Left cardiac atrium (tissue), 4 donors: ENCODE data around the gene CARD19. TPM values are rescaled to one million over a fixed set of nuclear protein-coding genes. Genes with fewer than 3 reads are reported as not detected.

Source experiments
- ATAC-seq, 2 donors: fragments of 200-7000 bp; cut with Tn5 transposase; one replicate each; pipeline ENCODE4 v1.9.1; 2020; ENCODE audit warnings: mild to moderate bottlenecking in 2 of 2, moderate library complexity in 2 of 2
- DNase-seq: peaks from one replicate; pipeline ENCODE4 v3.0.0-alpha.2; 2020
- intact Hi-C, 2 donors: fragments of 100-400 bp; cut with DNase I; formaldehyde crosslinking; loops; one replicate each; pipeline versions ENCODE4 v1.14.1 to v1.15.1; 2022 to 2023
- long read RNA-seq: library from polyadenylated mRNA; unstranded; transcript quantifications from one replicate; pipeline ENCODE4 v2.0.0, GENCODE V29; 2021
- total RNA-seq, 2 donors: library from RNA; stranded (reverse); fragmentation: NEBNext Ultra II Directional; extraction: Animal tissue kit (Norgen Biotek cat#: 25700); gene quantifications; one replicate each; pipeline ENCODE4 v1.2.1, GENCODE V29; 2021
- donor health status: DM: no; HTN: yes; CAD: no.
- donor health status: DM: no; HTN: yes; CAD: no; lungs with severe emphysema.
- donor health status: DM: yes; HTN: yes; CAD: no.
- donor health status: Dilated cardiomyopathy.

CARD19 gene, protein sequence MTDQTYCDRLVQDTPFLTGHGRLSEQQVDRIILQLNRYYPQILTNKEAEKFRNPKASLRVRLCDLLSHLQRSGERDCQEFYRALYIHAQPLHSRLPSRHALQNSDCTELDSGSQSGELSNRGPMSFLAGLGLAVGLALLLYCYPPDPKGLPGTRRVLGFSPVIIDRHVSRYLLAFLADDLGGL
- 10 to 100 TPM; 20.2 to 26.3 TPM for total RNA-seq
- long read RNA-seq, partial matches to known transcripts: 1 of 9 reads
- long read RNA-seq, other reads (novel, unspliced or antisense): 2 of 9 reads

- DNase-seq: peak; percentile 64
- ATAC-seq: peak; percentile 15 to 16
- intact Hi-C loops: no loop called here
These were observed at the start of gene CARD19 for GRCh38 chr9:93096131-93096802. Gene CARD19 (plus strand): TSS chr9:93096217. CDS start chr9:93096346, 129 bp downstream.

GRCh38 chr9:93048566-93049448 lies 47.2 kb upstream of the CARD19 start:
- intact Hi-C loops: no loop called here
- DNase-seq (no peak), ATAC-seq (no peak)

GRCh38 chr9:93049491-93049890 lies 46.5 kb upstream of the CARD19 start:
- no peak for ATAC-seq
- no peak for DNase-seq

DNA sequence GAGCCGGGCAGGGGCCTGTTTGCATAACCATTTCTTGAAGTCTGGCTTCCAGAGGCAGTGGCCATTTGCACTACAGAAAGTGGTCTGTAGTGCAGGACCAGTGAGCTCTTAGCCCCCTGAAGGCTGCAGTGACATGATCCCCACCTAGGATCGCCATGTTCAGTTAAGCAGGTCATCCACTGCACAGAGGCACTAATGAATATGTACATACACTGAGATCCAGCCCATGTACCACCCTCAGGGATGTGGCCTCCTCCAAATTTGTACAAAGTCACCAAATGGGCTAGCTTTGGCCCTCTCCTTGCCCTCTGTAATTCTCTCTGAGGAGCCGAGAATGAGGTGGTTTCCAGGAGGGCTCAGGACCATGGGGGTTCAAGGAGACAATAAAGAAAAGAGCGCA lies 45.8 kb upstream of the CARD19 start:
- DNase-seq: no peak
- no peak for ATAC-seq
- intact Hi-C loops: no loop called here

More at GRCh38 chr9:93049491-93049890, 46.5 kb upstream of the CARD19 start:
- intact Hi-C loops: no loop called here

DNA sequence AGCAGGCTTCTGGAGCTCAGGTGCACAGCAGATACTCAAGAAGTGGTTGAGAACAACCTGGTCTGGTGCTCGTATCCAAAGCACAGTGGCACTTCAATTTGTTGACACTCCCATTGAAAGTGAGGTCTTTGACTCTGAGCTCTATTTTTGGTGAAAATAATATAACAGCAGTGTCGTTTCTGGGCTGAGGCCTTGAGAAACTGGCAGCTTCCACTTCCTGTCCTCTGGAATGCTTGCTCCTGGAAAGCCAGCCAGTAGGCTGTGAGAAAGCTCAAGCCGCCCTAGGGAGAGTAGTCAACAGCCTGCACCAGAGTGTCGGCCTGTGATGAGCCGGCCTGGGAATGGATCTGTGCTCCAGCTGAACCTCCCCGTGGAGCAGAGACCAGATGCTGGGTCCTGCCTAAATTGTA lies 44.3 kb upstream of the CARD19 start:
- DNase-seq: peak; percentile 57
- intact Hi-C loops: no loop called here
- peak; percentile 76 to 89 for ATAC-seq

GRCh38 chr9:93052791-93053540 lies 43.1 kb upstream of the CARD19 start:
- no peak for ATAC-seq
- intact Hi-C loops: no loop called here
- DNase-seq: no peak

- DNase-seq (no peak), ATAC-seq (no peak)
- intact Hi-C loops: no loop called here
These were observed 42.2 kb upstream of the CARD19 start for GRCh38 chr9:93053781-93054331.

- peak in 1 of 2 donors; percentile 2 for ATAC-seq
- intact Hi-C loops: no loop called here
- DNase-seq: no peak
These were observed 41.0 kb upstream of the CARD19 start for GRCh38 chr9:93054758-93055704.

DNA sequence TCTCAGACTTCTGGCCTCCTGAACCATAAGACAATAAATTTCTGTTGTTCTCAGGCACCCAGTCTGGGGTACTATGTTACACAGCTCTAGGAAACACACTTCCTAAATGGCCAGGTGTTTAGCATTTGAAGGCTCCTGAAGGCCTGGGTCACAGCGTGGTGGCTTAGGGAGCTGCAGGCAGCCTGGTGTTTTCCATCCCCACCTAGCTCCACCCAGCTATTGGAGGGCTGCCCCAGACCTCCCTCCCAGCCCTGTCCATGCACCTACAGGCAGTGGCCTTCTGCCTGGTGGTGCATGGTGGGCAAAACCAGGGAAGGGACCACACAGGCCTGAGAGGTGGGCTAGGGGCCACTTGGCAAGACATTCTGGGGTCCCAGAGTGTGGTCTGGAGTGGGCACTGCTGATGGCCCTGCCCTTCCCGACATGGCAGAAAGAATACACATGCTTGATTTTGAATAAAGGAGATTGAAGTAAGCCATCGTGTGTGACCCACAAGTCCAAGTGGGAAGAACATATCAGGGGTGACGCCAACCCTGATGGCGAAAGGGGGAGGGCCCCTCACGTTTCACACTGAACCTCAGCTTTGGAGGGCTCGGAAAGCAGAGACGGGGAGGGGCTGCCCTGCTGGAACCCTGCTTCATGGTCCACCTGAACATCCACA lies 38.8 kb upstream of the CARD19 start:
- DNase-seq (no peak), ATAC-seq (no peak)
- intact Hi-C loops: no loop called here

DNA sequence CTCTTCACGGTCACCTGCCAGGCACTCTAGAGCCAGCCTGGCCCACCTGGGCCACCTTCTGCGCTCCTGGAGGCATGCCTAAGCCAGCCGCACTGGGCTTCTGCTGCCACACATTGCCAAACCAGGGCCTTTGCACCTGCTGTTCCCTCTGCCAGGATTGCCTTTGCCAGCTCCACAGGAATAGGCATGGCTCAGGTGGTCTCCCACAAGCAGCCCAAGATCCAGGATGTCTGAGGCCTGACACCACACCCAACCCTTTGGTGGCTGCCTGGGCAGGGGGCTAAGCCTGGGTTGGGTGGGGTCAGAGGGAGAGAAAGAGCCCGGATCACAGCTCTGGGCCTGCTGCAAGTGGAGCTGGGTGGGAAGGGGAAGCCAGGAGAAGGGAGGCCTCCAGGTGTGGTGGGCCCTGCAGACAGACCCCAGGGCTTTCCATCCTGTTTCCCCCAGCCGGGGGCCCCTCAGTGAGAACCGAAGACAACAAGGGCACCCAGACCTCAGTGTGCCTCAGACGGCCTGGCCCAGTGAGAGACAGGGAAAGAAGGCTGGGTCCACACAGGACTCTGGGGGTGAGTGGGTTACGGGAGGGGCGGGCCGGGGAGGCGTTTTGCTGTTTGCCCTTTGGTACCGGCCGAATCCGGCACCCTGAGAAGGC lies 38.2 kb upstream of the CARD19 start:
- ATAC-seq (no peak), DNase-seq (no peak)
- intact Hi-C loops: no loop called here

DNA sequence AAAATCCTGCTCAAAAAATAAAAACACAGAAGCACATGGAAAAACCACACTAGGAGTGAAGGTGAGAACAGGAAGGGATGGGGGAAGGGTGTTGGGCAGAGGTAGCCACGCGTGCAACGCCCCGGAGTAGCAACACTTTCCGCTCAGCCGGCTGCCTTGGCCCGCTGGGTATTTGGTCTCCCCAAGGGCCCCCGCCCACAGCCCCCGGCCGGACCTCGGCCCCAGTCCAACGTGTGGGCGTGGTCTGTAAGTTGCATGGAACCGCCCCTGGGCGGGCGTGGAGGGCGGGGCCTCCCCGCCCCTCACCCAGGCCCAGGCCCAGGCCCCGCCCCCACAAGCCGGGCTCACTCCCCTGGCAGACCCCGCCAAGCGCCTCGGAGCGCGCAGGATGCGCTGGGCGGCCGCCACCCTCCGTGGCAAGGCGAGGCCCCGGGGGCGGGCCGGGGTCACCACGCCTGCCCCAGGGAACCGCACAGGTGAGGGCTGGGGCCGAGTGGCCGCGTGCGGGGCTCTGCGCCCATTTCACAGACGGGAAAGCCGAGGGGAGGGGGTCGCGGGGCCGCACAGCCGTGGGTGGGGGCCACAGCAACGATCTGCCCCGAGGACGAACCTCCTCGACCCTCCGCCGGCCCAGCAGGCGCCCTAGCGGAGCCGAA lies 37.5 kb upstream of the CARD19 start, which contains the start of gene SUSD3:
SUSD3 (plus strand) TSS at position 347 of the 656 bp plus-strand sequence; CDS start at position 389, 42 bp downstream.
- intact Hi-C loops: no loop called here
- ATAC-seq (peak; percentile 84 to 86), DNase-seq (peak; percentile 75)

- peak; percentile 15 to 34 for ATAC-seq
- intact Hi-C loops: no loop called here
- DNase-seq: no peak
These were observed 36.9 kb upstream of the CARD19 start for GRCh38 chr9:93059011-93059714.

DNA sequence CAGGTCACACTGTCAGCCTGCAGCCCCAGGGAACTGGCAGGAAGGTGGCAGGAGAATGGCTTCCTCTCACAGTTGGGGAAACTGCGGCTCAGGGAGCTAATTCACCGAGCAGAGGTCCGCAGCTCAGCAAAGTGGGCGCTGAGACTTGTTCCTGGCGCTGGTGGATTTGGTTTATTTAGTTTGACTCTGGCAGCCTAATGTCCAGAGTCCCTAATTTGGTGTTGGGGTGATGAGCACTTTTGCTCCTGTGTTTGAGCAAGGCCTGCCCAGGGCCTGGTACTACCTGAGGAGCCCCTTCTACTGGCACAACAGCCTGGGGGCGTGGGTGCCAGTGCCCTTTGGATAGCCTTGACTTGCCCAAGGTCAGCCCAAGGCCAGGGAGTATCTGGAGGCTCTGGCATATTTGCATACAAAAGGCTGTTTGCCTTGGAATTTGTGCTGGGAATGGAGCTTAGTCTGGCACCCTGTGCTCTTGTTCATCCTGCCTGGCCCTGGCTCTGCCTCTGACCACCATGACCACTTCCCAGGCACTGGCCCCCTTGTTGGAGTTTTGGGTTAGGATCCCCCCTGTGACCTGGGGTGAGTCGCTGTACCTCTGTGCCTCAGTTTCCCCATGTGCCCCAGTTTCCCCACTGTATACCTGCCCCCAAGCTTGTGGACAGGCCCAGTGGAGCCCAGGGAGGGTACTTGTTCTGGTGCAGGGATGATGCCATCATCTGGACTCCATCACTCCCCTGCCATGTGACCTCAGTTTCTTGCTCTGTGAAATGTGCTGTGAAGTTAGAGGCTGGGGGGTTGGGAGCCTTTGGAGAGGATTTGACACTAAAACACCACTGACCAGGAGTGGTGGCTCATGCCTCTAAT lies 36.1 kb upstream of the CARD19 start:
- no peak for ATAC-seq
- intact Hi-C loops: no loop called here

GRCh38 chr9:93060746-93061259 lies 35.2 kb upstream of the CARD19 start:
- DNase-seq (peak; percentile 50), ATAC-seq (peak in 1 of 2 donors; percentile 47)
- intact Hi-C loops: no loop called here

More for the DNA sequence above, 36.1 kb upstream of the CARD19 start:
- no peak for DNase-seq
